NCI-H446 (cell line): Measurements from ENCODE around the gene CMYA5.
"Not testable (repeated sequence)": the region's sequence is repeated elsewhere in the genome, so short reads cannot be mapped to it uniquely, and the experiment has no call there.

Source experiments
- DNase-seq, 2 experiments: peaks; one replicate each; lab custom pipeline; 2025; lab: John Stamatoyannopoulos, UW

The CMYA5 gene

GRCh38 chr5:79702606-79703380 lies 13.2 kb downstream of the CMYA5 start:
- DNase-seq, result peak in 1 of 2 experiments; percentile 27

GRCh38 chr5:79703381-79703645 lies 13.7 kb downstream of the CMYA5 start:
- no peak for DNase-seq

- no peak for DNase-seq
These were observed 14.9 kb downstream of the CMYA5 start for GRCh38 chr5:79704553-79704952.

- no peak for DNase-seq
These were observed 16.0 kb downstream of the CMYA5 start for GRCh38 chr5:79705632-79706031.

- DNase-seq, result not testable (repeated sequence)
These were observed 16.7 kb downstream of the CMYA5 start for GRCh38 chr5:79706317-79706716.

- DNase-seq, result no peak
These were observed 17.9 kb downstream of the CMYA5 start for GRCh38 chr5:79707535-79707934.

- no peak for DNase-seq
These were observed 23.1 kb downstream of the CMYA5 start for GRCh38 chr5:79712741-79713140.

GRCh38 chr5:79713727-79714126 lies 24.1 kb downstream of the CMYA5 start:
- DNase-seq, result no peak

- DNase-seq, result no peak
These were observed 27.2 kb downstream of the CMYA5 start for GRCh38 chr5:79716839-79717238.

GRCh38 chr5:79720096-79720495 lies 30.5 kb downstream of the CMYA5 start:
- no peak for DNase-seq

GRCh38 chr5:79727451-79728355 lies 38.1 kb downstream of the CMYA5 start:
- DNase-seq, result no peak

- no peak for DNase-seq
These were observed 38.8 kb downstream of the CMYA5 start for GRCh38 chr5:79728396-79728795.

GRCh38 chr5:79729679-79730078 lies 40.0 kb downstream of the CMYA5 start:
- no peak for DNase-seq

- no peak for DNase-seq
These were observed 40.9 kb downstream of the CMYA5 start for GRCh38 chr5:79730564-79730963.

- DNase-seq, result no peak
These were observed 42.1 kb downstream of the CMYA5 start for GRCh38 chr5:79731775-79732174.

GRCh38 chr5:79736528-79737514 lies 47.2 kb downstream of the CMYA5 start:
- DNase-seq, result no peak

- DNase-seq, result no peak
These were observed 48.7 kb downstream of the CMYA5 start for GRCh38 chr5:79738349-79738748.

- DNase-seq, result no peak
These were observed 53.0 kb downstream of the CMYA5 start for GRCh38 chr5:79742549-79743136.

- no peak for DNase-seq
These were observed 54.4 kb downstream of the CMYA5 start for GRCh38 chr5:79743846-79744605.

GRCh38 chr5:79745255-79745654 lies 55.6 kb downstream of the CMYA5 start:
- no peak for DNase-seq
